ENCODE results near the gene RPS6KA2.

RPS6KA2 gene

DNA sequence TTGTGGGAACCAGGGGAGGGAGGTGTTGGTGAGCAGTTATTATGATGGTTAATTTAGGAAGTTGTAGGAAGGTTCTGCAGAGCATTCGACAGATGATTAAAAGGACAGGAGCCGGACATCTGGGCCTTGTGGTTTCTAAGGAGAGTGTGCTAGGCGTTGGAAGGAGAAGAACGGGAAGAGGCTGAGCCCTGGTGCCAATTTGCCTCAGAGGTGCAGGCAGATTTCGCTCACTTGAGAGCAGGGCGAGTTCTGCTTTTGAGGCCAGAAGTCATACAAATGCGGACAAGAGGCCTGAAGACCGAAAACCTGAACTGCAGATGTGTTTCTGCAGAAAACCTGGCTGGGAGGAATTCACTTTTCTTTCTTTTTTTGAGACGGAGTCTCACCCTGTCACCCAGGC lies 30.5 kb upstream of the RPS6KA2 start:
- DNase-seq, result no peak

- peak; percentile 49 for DNase-seq
These were observed 29.4 kb upstream of the RPS6KA2 start for GRCh38 chr6:166656230-166657151.

GRCh38 chr6:166655713-166656229 lies 28.7 kb upstream of the RPS6KA2 start:
- no peak for DNase-seq

DNA sequence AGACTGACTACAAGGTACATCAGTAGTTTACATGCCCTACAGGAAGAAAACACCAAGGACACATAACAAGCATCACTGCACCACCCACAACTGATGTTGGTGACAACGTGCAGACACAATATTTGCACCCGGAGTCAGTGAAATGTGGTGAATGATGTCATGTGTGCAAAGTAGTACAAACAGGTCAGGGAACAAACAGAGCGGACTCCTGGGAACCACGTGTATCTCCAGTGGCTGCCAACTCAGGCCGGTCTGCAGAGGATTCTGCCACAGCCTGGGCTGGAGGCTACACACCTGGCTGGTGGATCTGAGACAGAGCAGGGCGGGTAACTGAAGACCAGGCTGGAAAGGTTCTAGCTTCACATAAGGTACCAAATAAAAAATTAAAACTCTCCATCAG lies 28.2 kb upstream of the RPS6KA2 start:
- DNase-seq, result no peak

GRCh38 chr6:166654573-166654972 lies 27.5 kb upstream of the RPS6KA2 start:
- DNase-seq, result no peak

DNA sequence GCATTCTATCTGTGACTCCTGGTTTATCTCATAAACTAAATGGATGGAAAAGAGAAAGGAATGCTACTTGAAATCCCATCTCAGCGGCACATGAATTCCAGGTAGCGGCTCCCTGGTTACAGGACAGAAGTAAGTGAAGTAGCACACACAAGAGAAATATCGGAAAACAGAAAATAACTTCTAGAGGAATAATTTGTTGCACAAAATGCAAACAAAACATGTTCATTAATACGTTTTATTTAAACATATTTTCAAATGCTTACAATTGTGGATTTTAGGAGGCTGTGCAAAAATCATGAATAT lies 26.5 kb upstream of the RPS6KA2 start:
- DNase-seq, result no peak

DNA sequence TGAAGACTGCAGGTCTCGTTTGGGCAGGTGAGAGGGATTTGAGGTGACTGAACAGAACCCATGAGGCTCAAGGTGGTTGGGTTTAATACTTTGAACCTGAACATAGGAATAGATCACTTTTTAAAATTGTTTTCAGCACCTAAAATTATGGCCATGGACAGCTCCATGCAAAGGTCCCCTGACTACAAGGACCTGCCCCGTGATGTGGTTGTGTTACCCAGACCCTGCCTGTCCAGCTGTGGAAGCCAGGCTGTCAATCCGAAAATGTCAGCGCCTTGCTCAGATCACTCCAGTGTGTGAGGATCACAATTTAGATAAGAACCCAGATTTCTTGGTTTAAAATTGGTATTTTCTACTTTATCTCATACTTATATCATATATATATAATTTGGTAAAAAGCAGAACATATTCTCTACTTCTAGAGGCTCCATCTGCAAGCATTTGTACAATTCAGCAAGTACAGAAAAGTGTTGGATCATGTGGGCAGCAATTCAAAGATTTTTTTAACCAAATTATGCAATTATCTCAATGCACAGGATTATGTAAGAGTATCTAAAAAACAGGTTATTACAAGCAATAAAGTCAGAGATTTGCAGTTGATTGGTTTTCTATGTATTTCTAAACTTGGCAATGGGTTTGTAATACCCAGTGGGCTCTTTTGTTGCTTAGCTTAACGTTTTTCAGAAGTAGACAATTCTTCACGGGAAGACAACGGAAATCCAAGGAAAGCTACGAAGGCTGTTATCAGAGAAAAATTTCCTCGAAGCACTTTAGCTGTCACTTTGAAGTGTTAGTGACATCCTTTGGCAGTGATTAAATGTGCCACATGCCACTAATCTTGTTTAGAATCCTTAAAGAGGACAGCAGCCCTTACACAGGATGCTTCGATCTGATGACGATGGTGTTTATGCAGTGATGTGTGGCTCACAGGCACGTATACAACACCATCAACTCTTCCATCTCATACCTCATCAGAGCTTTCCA lies 24.1 kb upstream of the RPS6KA2 start:
- DNase-seq, result no peak

DNA sequence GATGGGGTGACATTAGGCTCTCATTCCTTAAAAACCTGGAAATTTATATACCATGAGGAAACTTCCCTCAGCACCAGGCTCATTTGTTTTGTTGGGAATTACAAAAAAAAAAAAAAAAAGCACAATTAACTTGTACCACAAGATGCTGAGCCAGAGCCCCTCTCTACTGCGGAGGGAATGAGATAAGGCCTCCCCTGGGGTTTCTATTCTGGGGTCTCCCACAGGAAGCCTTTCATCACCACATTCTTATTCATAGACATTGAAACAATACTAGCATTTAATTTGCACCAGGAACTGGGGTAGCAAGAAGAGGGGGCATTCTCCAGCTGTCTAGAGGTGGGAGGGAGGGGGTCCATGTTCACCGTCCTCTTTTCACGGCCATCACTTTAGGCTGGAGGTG lies 23.0 kb upstream of the RPS6KA2 start:
- DNase-seq, result no peak

DNA sequence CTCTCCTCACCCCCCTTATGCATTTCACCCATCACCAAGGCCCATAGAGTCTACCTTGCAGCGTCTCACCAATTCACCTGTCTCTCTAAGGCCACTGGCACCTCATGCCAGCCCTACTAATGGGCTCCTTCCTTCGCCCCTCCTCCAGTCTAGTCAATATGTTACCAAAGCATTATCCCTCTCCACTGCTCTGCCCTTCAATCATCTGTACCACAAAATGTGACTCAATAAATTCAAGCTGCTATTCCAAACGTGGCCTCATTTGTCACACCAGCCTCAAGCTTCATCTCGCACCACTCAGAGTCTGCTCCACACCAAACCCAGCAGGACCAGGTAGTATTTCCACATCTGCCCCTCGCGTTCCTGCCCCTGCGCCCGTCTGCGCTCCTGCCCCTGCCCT lies 21.8 kb upstream of the RPS6KA2 start:
- DNase-seq, result no peak

DNA sequence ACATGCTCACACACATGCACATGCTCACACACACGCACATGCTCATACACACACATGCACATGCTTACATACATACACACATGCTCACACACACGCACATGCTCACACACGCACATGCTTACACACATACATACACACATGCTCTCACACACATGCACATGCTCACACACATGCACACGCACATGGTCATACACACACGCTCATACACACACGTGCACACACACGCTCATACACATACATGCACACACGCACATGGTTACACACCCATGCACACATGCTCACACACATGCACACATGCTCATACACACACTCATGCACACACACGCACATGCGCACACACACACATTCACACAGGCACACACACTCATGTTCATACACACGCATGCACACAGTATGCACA lies 20.8 kb upstream of the RPS6KA2 start:
- no peak for DNase-seq

DNA sequence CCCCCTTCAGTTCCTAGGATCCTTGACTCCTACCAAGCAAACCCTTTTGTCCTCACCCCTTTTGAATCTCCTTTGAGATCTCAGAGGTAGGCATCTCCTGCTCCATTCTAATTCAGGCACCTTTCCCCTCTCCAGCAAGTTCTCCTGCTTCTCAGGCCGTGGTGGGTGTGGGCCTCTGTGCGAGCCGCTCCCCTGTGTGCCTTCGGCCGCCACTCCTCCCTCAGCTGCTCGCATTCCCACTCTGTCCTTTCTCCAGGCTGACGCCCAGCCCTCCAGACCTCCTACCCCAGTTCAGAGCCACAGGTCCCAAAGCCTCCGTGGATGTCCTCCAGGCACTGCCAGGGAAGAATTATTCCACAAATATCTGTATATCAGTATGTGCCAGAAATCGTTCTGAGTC lies 19.7 kb upstream of the RPS6KA2 start:
- DNase-seq, result no peak

DNA sequence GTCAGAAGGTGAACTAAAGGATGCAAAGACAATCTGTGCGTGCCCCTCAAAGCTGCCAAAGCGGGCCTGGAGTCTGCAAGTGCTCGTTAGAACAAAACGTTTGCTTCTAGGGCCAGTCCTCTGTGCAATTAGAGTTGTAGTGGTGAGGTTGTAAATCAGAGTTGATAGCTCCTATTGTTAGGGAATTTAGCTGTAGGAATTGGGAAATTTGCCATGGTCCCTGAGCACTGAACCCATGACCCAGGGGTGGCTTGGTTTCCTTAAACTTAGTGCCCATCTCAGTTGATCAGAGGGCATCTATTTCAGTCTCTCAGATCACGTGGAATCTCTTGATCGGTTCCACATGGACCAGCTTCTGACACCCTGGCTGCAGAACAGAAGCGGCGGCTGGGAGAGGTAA lies 18.8 kb upstream of the RPS6KA2 start:
- no peak for DNase-seq

DNA sequence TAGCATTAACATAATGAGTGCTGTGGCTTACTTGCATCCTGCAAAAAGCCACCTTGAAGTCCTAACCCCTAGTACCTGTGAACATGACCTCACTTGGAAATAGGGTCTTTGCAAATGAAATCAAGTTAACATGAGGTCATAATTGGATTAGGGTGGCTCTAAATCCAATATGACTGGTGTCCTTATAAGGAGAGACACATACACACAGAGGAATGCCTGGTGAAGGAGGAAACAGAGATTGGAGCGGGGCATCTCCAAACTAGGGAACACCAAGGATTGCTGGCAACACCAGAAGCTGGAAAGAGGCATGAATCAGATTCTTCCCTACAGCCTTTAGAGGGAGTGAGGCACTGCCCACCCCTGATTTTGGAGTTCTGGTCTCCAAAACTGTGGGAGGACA lies 17.6 kb upstream of the RPS6KA2 start:
- no peak for DNase-seq

DNA sequence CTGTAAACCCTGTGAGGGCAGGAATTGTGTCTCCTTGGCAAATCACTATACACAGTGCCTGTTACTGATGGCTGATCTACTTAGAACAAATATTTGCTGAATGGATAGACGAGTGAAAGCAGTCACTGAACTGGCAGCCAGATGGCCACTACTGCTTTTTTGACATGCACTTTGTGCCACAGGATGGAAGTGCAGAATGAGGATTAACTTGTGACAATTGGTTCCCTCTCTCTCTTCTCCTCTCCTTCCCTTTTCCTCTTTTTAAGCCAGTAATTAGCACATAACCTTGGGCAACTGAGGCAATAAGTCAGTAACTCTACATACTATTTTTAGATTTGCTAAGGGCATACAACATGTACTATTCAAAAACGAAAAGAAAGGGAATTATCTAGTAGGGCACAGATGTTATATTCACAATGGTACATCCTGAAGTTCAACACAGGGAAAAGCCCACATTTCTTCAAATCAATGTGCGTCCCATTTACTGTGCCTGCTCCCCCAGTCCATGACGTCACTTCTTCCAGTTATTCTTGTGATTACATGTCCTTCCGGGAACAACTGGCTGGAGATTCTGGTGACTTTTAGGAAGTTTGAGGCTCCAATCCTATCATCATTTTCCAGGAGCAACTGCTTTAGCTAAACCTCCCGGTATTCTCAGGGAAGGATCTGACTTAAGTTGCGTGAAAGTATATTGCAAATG lies 17.0 kb upstream of the RPS6KA2 start:
- DNase-seq, result no peak

DNA sequence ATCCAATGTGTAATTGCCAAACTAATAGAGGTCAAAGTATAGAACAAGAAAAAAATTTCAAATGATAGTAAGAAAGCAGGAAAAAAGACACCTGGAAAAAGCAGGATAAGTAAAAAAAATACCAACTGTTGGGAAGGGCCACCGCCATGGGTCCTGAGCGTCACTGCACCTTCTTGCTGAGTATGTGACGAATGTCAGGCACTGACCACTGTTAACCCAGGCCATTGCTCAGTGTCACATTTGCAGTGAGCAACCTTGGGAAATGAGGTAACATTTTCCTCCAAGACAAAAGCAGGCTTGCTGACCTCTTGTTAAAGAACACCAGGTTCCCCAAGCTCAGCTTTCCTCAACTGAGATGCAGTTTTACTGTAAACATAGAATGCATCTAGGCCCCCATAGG lies 15.6 kb upstream of the RPS6KA2 start:
- no peak for DNase-seq

- DNase-seq, result peak; percentile 46
These were observed 13.4 kb upstream of the RPS6KA2 start for GRCh38 chr6:166640342-166641043.

- DNase-seq, result no peak
These were observed 12.9 kb upstream of the RPS6KA2 start for GRCh38 chr6:166639921-166640320.

DNA sequence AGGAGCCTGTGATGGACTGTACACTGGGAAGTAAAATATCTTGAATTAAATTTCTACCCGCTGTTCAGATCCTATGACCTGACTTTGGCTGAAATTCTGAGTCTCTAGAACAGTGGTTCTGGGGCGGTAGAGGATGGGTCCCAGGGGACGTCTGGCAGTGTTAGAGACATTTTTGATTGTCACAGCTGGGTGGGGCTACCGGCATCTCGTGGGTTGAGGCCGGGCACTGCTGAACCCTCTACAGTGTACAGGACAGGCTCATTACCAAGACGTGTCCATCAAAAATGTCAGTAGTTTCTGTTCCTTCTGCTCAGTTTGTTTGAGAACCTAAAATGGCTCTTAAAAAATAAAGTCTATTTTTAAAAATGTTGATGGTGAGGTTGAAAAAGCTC lies 11.5 kb upstream of the RPS6KA2 start:
- no peak for DNase-seq

GRCh38 chr6:166637812-166638572 lies 10.9 kb upstream of the RPS6KA2 start:
- DNase-seq, result no peak

GRCh38 chr6:166636934-166637333 lies 9.9 kb upstream of the RPS6KA2 start:
- DNase-seq, result no peak
